Panc1 (cell line): ENCODE measurements around the gene KLF12. TPM values are rescaled to one million over a fixed set of nuclear protein-coding genes. Genes with fewer than 3 reads are reported as not detected.
A peak's percentile ranks its signal among the peaks of the same experiment; 100 is the strongest.

Experiments
- ATAC-seq: fragments of 200-7000 bp; cut with Tn5 transposase; 2 replicates; pipeline ENCODE4 v1.9.1; 2020; ENCODE audit warnings: mild to moderate bottlenecking, moderate library complexity
- BruUV-seq: library from RNA; stranded (reverse); fragments of 400-500 nt; replicated peaks from 2 replicates; lab custom pipeline; 2021; lab: Mats Ljungman, UMichigan
- CTCF ChIA-PET: fragments of 300-600 bp; sonication (Branson Sonifier 250); formaldehyde crosslinking; loops from one replicate; lab custom pipeline; 2022; ENCODE audit warnings: antibody characterized with exemption; lab: Charles Lee
- POLR2A ChIA-PET: fragments of 300-600 bp; sonication (Branson Sonifier 250); formaldehyde crosslinking; loops from one replicate; lab custom pipeline; 2022; ENCODE audit warnings: antibody characterized with exemption; lab: Charles Lee
- DNase-seq: peaks from one replicate; pipeline ENCODE4 v3.0.0-alpha.2; 2010; ENCODE audit warnings: low read depth, low spot score
- H3K27ac ChIP-seq: 2 replicates; pipeline ENCODE4 v1.5.1; 2011; ENCODE audit warnings: mild to moderate bottlenecking, low read length, inconsistent platforms
- H3K27me3 ChIP-seq: fragments of 200-500 bp; sonication (Bioruptor generic); 2 replicates; pipeline ENCODE4 v1.6.0; 2014; ENCODE audit warnings: low read length, inconsistent platforms; ENCODE audit not compliant: control insufficient read depth, insufficient read depth
- H3K36me3 ChIP-seq: fragments of 200-500 bp; sonication (Bioruptor generic); 2 replicates; pipeline ENCODE4 v1.5.1; 2014; ENCODE audit warnings: inconsistent platforms, mild to moderate bottlenecking, low read length, moderate library complexity; ENCODE audit not compliant: control insufficient read depth, insufficient read depth
- H3K4me1 ChIP-seq: 2 replicates; pipeline ENCODE4 v1.5.1; 2011; ENCODE audit warnings: inconsistent platforms, mild to moderate bottlenecking, low read length, moderate library complexity; ENCODE audit not compliant: control insufficient read depth, insufficient read depth
- H3K4me3 ChIP-seq, 2 experiments: 2 replicates each; pipeline ENCODE4 v1.5.1; 2011 to 2012; ENCODE audit warnings: low read depth in 2 of 2, low read length in 2 of 2, mild to moderate bottlenecking in 2 of 2, inconsistent platforms in 1 of 2, moderate library complexity in 1 of 2
- H3K9me3 ChIP-seq: fragments of 200-500 bp; sonication (Bioruptor generic); 2 replicates; pipeline ENCODE4 v1.5.1; 2014; ENCODE audit warnings: low read depth, mild to moderate bottlenecking, inconsistent platforms, low read length, moderate library complexity; ENCODE audit not compliant: control insufficient read depth, insufficient read depth
- POLR2AphosphoS5 ChIP-seq: IDR thresholded peaks from 2 replicates; pipeline ENCODE4 v1.6.1; 2012; ENCODE audit warnings: mild to moderate bottlenecking, low read depth, low read length, moderate library complexity
- SIN3A ChIP-seq: IDR thresholded peaks from 2 replicates; pipeline ENCODE4 v1.6.1; 2012; ENCODE audit warnings: low read depth, mild to moderate bottlenecking, low read length, moderate library complexity, borderline replicate concordance; ENCODE audit not compliant: insufficient read depth
- TCF7L2 ChIP-seq: IDR thresholded peaks from 2 replicates; pipeline ENCODE4 v1.6.1; 2011; ENCODE audit warnings: mild to moderate bottlenecking, low read depth, low read length, inconsistent platforms
- in situ Hi-C: cut with HindIII; loops from 2 replicates; pipeline ENCODE4 v1.10.0; 2016; ENCODE audit warnings: low sequenced_read_pairs, low pct_unique_long_range_greater_than_20kb
- intact Hi-C: fragments of 100-400 bp; cut with micrococcal nuclease; formaldehyde crosslinking; loops from one replicate; pipeline ENCODE4 v1.10.0; 2022; ENCODE audit not compliant: unreplicated experiment
- total RNA-seq: library from RNA; stranded (reverse); gene quantifications from one replicate; pipeline ENCODE4 v1.2.1, GENCODE V29; 2021; ENCODE audit not compliant: unreplicated experiment
- TF ChIP-seq, protein P1 (sequence below), 2 experiments: IDR thresholded peaks; 2 replicates each; pipeline ENCODE4 v1.6.1; 2011 to 2012; ENCODE audit warnings: low read depth in 2 of 2, control low read depth in 1 of 2, low read length in 1 of 2, mild to moderate bottlenecking in 1 of 2, moderate library complexity in 1 of 2; ENCODE audit not compliant: insufficient read depth in 1 of 2
- TF ChIP-seq, protein P2 (sequence below): fragments of 450-650 bp; IDR thresholded peaks from 2 replicates; pipeline ENCODE4 v1.5.1; 2017; ENCODE audit warnings: mild to moderate bottlenecking

KLF12 gene
- total RNA-seq, 1 experiment from 2014 or later = 4.2 TPM

DNA sequence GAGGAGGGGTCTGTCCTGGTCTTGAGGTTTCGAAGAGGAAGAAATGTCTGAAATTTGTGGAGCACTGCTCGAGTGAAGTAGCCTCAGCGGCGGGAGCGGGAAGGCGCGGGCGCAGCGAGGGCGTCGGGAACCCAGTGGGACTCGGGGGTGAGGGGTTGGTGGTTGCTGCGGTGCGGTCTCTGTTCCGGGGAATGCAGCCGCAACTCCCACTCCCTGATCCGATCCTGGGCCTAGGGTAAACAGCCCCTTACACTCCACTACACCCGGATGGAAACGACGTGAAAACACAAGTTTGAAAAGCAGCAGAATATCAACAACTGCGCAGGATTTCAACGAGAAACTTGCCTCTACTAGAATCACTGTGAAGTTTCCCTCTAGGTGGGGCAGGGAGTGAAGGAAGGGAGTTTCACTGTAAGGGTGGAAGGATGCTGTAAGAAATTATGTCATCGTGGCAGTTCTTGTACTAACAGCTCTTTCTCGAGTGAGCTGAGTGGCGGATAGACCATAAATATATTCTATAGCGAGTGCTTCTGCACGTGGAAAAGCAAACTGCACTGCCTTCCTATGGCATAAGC, 2.0 kb upstream of the KLF12 start:
- in situ Hi-C loops (no loop called here), intact Hi-C loops (loop anchor here (10.0 kb wide), 1 partner anchor 301 kb away; no protein-coding TSS in a partner anchor)
- 0 out of 2 replicates have a peak, but pooled peaks cover 3% of the 10 kb centered on the region for H3K4me1 ChIP-seq
- H3K27me3 ChIP-seq = no peaks in the 10 kb centered on the region
- TF ChIP-seq, protein P1, sequence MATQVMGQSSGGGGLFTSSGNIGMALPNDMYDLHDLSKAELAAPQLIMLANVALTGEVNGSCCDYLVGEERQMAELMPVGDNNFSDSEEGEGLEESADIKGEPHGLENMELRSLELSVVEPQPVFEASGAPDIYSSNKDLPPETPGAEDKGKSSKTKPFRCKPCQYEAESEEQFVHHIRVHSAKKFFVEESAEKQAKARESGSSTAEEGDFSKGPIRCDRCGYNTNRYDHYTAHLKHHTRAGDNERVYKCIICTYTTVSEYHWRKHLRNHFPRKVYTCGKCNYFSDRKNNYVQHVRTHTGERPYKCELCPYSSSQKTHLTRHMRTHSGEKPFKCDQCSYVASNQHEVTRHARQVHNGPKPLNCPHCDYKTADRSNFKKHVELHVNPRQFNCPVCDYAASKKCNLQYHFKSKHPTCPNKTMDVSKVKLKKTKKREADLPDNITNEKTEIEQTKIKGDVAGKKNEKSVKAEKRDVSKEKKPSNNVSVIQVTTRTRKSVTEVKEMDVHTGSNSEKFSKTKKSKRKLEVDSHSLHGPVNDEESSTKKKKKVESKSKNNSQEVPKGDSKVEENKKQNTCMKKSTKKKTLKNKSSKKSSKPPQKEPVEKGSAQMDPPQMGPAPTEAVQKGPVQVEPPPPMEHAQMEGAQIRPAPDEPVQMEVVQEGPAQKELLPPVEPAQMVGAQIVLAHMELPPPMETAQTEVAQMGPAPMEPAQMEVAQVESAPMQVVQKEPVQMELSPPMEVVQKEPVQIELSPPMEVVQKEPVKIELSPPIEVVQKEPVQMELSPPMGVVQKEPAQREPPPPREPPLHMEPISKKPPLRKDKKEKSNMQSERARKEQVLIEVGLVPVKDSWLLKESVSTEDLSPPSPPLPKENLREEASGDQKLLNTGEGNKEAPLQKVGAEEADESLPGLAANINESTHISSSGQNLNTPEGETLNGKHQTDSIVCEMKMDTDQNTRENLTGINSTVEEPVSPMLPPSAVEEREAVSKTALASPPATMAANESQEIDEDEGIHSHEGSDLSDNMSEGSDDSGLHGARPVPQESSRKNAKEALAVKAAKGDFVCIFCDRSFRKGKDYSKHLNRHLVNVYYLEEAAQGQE (IDR thresholded peaks at IDR 0.05; ENCODE audit: insufficient read depth in 1 of 2, low read depth in 2 of 2, low read length in 1 of 2) = no peak
- TF ChIP-seq, protein P2, sequence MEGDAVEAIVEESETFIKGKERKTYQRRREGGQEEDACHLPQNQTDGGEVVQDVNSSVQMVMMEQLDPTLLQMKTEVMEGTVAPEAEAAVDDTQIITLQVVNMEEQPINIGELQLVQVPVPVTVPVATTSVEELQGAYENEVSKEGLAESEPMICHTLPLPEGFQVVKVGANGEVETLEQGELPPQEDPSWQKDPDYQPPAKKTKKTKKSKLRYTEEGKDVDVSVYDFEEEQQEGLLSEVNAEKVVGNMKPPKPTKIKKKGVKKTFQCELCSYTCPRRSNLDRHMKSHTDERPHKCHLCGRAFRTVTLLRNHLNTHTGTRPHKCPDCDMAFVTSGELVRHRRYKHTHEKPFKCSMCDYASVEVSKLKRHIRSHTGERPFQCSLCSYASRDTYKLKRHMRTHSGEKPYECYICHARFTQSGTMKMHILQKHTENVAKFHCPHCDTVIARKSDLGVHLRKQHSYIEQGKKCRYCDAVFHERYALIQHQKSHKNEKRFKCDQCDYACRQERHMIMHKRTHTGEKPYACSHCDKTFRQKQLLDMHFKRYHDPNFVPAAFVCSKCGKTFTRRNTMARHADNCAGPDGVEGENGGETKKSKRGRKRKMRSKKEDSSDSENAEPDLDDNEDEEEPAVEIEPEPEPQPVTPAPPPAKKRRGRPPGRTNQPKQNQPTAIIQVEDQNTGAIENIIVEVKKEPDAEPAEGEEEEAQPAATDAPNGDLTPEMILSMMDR = no peak
- TF ChIP-seq POLR2AphosphoS5 (no peak), SIN3A (no peak), TCF7L2 (no peak)
- CTCF ChIA-PET = no interaction called here
- no peaks in the 10 kb centered on the region for H3K36me3 ChIP-seq
- no peak for ATAC-seq
- H3K9me3 ChIP-seq = no peaks in the 10 kb centered on the region
- H3K4me3 ChIP-seq = peak overlapping the region; percentile 60 to 68
- POLR2A ChIA-PET = no interaction called here
- no TSS peak for BruUV-seq
- peak overlapping the region; percentile 70 for H3K27ac ChIP-seq
- no peak for DNase-seq

DNA sequence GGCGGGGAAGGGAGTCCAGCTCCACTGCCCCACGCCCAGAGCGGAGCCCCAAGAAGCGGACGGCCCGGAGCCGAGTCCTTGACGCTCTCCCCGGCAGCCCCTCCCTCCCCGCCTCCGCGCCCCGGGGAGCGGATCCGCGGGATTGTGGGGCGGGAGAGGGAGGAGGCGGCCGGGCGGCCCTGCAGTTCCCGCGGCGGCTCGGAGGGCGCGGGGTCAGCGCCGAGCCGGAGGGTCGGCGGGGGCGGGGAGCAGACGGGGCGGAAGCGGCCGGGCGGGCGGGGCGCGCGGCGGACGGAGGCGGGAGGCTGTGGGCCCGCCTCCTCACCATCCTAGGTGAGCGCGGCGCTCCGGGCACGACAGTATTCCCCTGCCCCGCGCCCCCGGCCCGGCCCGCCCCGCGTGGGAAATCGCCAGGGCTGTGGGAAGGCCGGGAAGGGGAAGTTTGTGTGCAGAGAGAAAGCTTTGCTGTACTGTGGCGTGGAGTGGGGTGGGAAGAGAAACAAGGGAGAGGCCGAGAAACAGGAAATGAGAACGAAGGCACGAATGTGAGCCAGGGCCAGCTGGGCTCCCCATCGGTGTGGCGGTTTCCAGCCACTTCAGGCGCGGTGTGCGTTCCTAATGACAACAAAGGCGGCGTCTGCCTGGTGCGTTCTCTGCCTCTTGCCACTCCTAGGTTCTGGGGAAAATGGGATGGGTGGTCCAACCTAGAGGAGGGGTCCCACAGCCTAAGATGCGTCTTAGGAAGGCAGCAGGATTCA, 1.3 kb upstream of the KLF12 start:
- BruUV-seq = no TSS peak
- no peaks in the 10 kb centered on the region for H3K27me3 ChIP-seq
- ATAC-seq = peak; percentile 79
- TF ChIP-seq SIN3A (no peak), TCF7L2 (no peak), POLR2AphosphoS5 (no peak)
- TF ChIP-seq, protein P2 = no peak
- TF ChIP-seq, protein P1 (IDR thresholded peaks at IDR 0.05; ENCODE audit: insufficient read depth in 1 of 2, low read depth in 2 of 2, low read length in 1 of 2) = no peak
- H3K9me3 ChIP-seq = no peaks in the 10 kb centered on the region
- H3K4me1 ChIP-seq = 0 out of 2 replicates have a peak, but pooled peaks cover 3% of the 10 kb centered on the region
- POLR2A ChIA-PET = no interaction called here
- in situ Hi-C loops (no loop called here), intact Hi-C loops (loop anchor here (10.0 kb wide), 1 partner anchor 301 kb away; no protein-coding TSS in a partner anchor)
- H3K36me3 ChIP-seq = no peaks in the 10 kb centered on the region
- peak overlapping the region; percentile 70 for H3K27ac ChIP-seq
- peak overlapping the region; percentile 60 to 68 for H3K4me3 ChIP-seq
- CTCF ChIA-PET = no interaction called here
- DNase-seq = no peak
